ENCODE results near the gene DLGAP1. TPM values are rescaled to one million over a fixed set of nuclear protein-coding genes. Genes with fewer than 3 reads are reported as not detected.

DLGAP1 gene
- polyA plus RNA-seq, 1 experiment: 0.09 TPM

GRCh38 chr18:3879114-3879835 lies 575.8 kb downstream of the DLGAP1 start:
- CTCF ChIA-PET: no interaction called here

GRCh38 chr18:3878401-3878800 lies 576.7 kb downstream of the DLGAP1 start:
- Histone ChIP-seq H3K27me3 (ENCODE audit: control insufficient read depth, insufficient read depth, low read length) (peaks cover 2% of the 10 kb centered on the region), H3K9me3 (ENCODE audit: control insufficient read depth, insufficient read depth, low read length) (peaks cover 15% of the 10 kb centered on the region; the same call in 1 of the 2 replicates), H3K27ac (ENCODE audit: low read depth, low read length) (no peak overlapping the region), H3K4me3 (ENCODE audit: low read depth, low read length) (no peak overlapping the region)
- TF ChIP-seq CTCF (IDR thresholded peaks at IDR 0.05; ENCODE audit: low read depth, low read length): no peak
- ChIA-PET POLR2A (no interaction called here), CTCF (interaction anchor here (0.9 to 3.9 kb wide), 2 partner anchors 107 to 117 kb away, joined by 4 to 18 read pairs; no protein-coding TSS in a partner anchor)
- DNase-seq (ENCODE audit: low read depth, low spot score): no peak

More at GRCh38 chr18:3879114-3879835, 575.8 kb downstream of the DLGAP1 start:
- POLR2A ChIA-PET: no interaction called here
- Histone ChIP-seq H3K27me3 (ENCODE audit: control insufficient read depth, insufficient read depth, low read length) (peaks cover 2% of the 10 kb centered on the region), H3K4me3 (ENCODE audit: low read depth, low read length) (no peak overlapping the region), H3K9me3 (ENCODE audit: control insufficient read depth, insufficient read depth, low read length) (peaks cover 15% of the 10 kb centered on the region; the same call in 1 of the 2 replicates), H3K27ac (ENCODE audit: low read depth, low read length) (no peak overlapping the region)
- no peak for DNase-seq (ENCODE audit: low read depth, low spot score)
- TF ChIP-seq CTCF (IDR thresholded peaks at IDR 0.05; ENCODE audit: low read depth, low read length): no peak

- CTCF ChIA-PET: interaction anchor here (0.6 to 3.9 kb wide), 3 partner anchors 106 to 890 kb away, joined by 4 to 18 read pairs (median 5); no protein-coding TSS in a partner anchor
- H3K27me3 ChIP-seq (ENCODE audit: control insufficient read depth, insufficient read depth, low read length): peaks cover 2% of the 10 kb centered on the region
- no peak for TF ChIP-seq CTCF (IDR thresholded peaks at IDR 0.05; ENCODE audit: low read depth, low read length)
- H3K9me3 ChIP-seq (ENCODE audit: control insufficient read depth, insufficient read depth, low read length): peaks cover 15% of the 10 kb centered on the region; the same call in 1 of the 2 replicates
- H3K27ac ChIP-seq (ENCODE audit: low read depth, low read length): no peak overlapping the region
- no peak overlapping the region for H3K4me3 ChIP-seq (ENCODE audit: low read depth, low read length)
- no peak for DNase-seq (ENCODE audit: low read depth, low spot score)
- POLR2A ChIA-PET: no interaction called here
Observed at GRCh38 chr18:3877678-3878077, 577.4 kb downstream of the DLGAP1 start.

GRCh38 chr18:3875961-3876360 lies 579.1 kb downstream of the DLGAP1 start:
- ChIA-PET CTCF (interaction anchor here (0.5 to 3.9 kb wide), 7 partner anchors 10 to 214 kb away, joined by 3 to 18 read pairs (median 4); no protein-coding TSS in a partner anchor), POLR2A (no interaction called here)
- DNase-seq (ENCODE audit: low read depth, low spot score): no peak
- no peak for TF ChIP-seq CTCF (IDR thresholded peaks at IDR 0.05; ENCODE audit: low read depth, low read length)
- H3K27ac ChIP-seq (ENCODE audit: low read depth, low read length): no peak overlapping the region
- H3K27me3 ChIP-seq (ENCODE audit: control insufficient read depth, insufficient read depth, low read length): peaks cover 2% of the 10 kb centered on the region
- no peak overlapping the region for H3K4me3 ChIP-seq (ENCODE audit: low read depth, low read length)
- H3K9me3 ChIP-seq (ENCODE audit: control insufficient read depth, insufficient read depth, low read length): peaks cover 15% of the 10 kb centered on the region; the same call in 1 of the 2 replicates

DNA sequence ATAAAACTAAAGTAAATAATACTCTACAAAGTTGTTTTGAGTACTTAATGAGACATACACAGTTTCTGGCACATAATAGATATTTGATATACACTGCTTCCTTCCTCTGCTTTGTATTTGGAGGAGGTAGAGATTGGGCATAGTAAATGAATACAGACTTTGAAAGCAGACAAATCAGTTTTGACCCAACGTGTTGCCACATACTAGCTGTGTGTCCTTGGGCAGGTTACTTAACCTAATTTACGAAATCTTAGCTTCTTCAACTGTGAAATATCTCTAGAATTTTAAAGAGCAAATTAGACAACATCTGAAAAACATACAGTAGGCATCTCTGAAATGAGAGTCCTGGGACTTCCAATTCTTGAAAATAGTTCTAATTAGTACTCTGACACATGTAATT lies 579.7 kb downstream of the DLGAP1 start:
- Histone ChIP-seq H3K27ac (ENCODE audit: low read depth, low read length) (no peak overlapping the region), H3K9me3 (ENCODE audit: control insufficient read depth, insufficient read depth, low read length) (peaks cover 15% of the 10 kb centered on the region; the same call in 1 of the 2 replicates), H3K4me3 (ENCODE audit: low read depth, low read length) (no peak overlapping the region), H3K27me3 (ENCODE audit: control insufficient read depth, insufficient read depth, low read length) (peaks cover 2% of the 10 kb centered on the region)
- ChIA-PET POLR2A (no interaction called here), CTCF (interaction anchor here (0.7 to 3.9 kb wide), 5 partner anchors 10 to 210 kb away, joined by 3 to 18 read pairs (median 4); no protein-coding TSS in a partner anchor)
- DNase-seq (ENCODE audit: low read depth, low spot score): no peak
- no peak for TF ChIP-seq CTCF (IDR thresholded peaks at IDR 0.05; ENCODE audit: low read depth, low read length)

All from AG04450 (cell line).